ENCODE measurements around the gene CCDC149.

GRCh38 chr4:24791043-24791442, 121.8 kb downstream of the CCDC149 start:
- TF ChIP-seq, protein P1, sequence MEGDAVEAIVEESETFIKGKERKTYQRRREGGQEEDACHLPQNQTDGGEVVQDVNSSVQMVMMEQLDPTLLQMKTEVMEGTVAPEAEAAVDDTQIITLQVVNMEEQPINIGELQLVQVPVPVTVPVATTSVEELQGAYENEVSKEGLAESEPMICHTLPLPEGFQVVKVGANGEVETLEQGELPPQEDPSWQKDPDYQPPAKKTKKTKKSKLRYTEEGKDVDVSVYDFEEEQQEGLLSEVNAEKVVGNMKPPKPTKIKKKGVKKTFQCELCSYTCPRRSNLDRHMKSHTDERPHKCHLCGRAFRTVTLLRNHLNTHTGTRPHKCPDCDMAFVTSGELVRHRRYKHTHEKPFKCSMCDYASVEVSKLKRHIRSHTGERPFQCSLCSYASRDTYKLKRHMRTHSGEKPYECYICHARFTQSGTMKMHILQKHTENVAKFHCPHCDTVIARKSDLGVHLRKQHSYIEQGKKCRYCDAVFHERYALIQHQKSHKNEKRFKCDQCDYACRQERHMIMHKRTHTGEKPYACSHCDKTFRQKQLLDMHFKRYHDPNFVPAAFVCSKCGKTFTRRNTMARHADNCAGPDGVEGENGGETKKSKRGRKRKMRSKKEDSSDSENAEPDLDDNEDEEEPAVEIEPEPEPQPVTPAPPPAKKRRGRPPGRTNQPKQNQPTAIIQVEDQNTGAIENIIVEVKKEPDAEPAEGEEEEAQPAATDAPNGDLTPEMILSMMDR (conservative IDR thresholded peaks at IDR 0.05; ENCODE audit: low read length): no peak
- TF ChIP-seq EZH2phosphoT487 (IDR thresholded peaks at IDR 0.05; ENCODE audit: borderline replicate concordance, low read depth, low read length): no peak
